GM18870 (cell line): ENCODE results near the gene SLC35B4.
"Not testable (repeated sequence)": the region's sequence is repeated elsewhere in the genome, so short reads cannot be mapped to it uniquely, and the experiment has no call there.

Source experiments
- ATAC-seq: cut with Tn5 transposase; IDR thresholded peaks from one replicate; pipeline ENCODE4 v1.9.1; 2021; ENCODE audit warnings: moderate library complexity; ENCODE audit not compliant: unreplicated experiment

SLC35B4 gene

DNA sequence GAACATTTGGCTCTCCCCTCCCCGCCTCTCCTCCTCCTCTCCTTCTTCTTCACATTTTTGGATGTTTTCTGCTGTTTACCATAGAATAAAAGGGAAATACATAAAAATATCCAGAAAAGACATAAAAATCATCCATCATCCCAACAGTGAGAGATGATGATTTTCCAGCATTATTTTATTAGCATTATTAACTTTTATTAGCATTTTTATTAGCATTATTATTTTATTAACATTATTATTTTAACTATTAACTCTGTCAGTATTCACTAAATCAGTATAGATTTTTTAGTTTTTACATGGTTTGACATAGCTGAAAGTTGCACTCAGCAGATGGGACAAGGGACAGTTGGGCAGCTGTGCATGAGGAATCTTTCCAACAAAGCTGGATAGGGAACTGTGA lies 16.2 kb upstream of the SLC35B4 start:
- no peak for ATAC-seq

DNA sequence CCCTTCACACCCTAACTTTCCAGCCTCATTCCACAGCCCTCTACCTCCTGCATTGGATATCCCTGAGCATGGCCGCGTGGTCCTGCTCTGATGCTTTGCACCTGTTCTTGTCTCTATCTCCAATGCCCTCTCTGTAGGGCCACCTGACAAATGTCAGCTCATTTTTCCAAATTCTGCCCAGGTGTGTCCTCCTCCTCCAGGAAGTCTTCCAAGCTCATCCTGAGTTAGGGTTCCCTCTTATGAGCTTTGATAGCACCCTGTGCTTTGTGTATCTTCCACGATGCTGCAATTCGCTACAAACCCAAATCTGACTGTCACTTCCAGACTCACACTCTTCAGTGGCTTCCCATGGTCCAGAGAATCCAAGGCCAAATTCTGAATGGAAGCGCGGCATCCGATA lies 14.7 kb upstream of the SLC35B4 start:
- no peak for ATAC-seq

DNA sequence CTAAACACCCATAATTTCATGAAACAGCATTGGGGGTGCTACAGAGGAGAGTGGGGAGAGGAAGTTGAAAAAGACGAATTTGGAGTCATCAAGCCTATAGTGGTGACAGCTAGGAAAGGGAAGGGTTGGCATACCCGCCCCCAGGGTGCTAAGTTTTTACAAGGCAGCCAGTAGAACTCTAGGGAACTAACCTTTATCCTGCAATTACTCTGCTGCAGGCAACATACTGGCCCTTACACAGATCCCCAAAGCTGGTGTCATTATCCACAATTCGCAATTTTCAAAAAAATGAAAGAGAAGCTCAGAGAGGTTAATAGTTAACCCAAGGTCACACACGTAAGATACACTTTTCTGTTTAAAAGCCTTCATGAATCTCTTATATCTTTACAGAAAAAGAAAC lies 14.2 kb upstream of the SLC35B4 start:
- no peak for ATAC-seq

DNA sequence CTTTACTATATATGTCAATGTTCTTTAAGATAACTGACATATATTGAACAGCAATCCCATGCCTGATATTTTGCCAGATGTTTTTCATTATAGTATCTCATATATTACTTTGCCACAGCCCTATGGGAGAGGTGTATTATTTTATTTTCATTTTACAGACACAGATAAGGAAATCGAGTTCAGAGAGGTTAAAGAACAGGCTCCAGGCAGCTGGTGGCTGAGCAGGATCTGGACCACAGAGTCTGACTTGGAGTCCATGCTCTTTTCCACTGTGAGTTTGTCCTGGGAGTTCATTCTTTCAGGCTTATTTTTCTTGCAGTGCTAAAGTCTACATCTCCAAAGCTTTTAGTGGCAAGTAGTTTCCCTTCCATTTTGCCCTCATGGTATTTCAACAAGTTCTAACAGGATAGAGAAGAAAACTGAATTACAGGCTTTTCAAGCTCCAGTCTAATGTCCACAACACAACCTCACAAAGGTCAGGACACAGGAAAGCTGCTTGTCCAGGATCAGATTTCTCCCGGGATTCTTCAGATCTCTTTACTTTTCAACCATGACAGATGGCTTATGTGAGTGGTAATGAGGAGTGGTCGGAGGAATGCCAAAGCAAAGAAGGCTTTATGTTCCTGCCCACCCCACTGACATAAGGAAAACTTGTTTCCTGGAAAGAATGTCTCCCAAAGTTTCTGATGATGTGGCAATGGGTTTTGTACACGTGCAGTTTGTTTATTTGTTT lies 13.1 kb upstream of the SLC35B4 start:
- no peak for ATAC-seq

DNA sequence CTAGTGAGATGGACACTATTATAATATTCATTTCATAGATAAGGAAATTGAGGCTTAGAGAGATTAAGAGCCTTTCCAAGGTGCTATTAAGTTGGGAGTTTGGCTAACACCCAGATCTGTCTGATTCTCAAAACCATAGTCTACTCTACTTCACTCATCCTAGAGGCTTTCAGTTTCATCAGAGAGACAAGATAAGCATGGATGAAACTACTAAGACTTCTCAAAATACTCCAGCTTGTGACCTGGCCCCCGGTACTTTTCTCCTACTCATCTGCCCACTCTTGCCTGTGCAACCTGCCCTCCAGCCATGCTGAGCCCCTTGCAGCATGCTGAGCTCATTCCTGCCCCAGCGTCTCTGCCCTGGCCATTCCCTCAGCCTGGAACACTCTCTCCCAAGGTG lies 12.2 kb upstream of the SLC35B4 start:
- no peak for ATAC-seq

DNA sequence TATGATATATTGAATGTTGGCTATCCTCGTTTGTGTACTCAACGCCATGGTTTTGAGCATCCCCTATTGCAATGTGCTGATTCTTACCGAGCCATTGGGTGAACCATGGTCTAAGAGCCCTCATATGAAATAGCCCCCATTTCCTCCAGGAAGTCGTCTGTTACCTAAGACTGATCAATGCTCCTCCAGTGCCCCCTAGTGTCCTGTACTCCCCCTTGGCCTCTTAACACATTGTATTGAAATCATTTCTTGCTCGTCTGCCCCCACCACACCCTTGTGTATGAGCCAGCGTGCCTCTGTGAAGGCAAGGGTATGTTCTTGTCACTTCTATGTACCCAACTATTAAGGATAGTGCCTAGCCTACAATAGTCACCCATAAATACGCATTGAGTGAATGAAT lies 11.2 kb upstream of the SLC35B4 start:
- peak; percentile 43 for ATAC-seq

DNA sequence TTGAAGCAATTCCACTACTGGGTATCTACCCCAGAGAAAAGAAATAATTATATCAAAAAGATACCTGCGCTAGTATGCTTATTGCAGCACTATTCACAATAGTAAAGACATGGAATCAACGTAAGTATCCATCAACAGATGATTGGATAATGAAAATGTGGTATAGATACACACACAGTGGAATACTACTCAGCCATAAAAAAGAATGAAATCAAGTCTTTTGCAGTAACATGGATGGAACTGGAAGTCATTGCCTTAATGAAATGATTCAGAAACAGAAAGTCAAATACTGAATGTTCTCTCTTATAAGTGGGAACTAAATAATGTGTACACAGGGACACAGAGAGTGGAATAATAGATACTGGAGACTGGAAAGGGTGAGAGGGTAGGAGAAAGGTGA lies 7.4 kb upstream of the SLC35B4 start:
- no peak for ATAC-seq

DNA sequence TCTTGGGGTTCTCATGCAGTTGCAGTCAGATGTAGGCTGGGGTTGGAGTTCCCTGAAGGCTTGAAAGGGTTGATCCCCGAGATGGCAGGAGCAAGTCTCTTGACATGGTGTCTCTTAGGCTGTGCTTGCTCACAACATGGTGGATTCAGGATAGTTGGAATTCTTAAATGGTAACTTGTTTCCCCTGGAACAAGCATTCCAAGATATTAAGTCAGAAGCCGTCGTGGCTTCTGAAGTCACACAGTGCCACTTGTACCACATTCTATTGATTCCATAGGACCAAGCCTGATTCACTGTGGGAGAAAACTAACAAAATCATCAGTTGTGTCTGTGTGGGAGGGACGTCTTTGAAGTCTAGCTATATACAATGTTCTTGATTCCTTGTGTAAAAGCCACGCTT lies 3.5 kb upstream of the SLC35B4 start:
- no peak for ATAC-seq

DNA sequence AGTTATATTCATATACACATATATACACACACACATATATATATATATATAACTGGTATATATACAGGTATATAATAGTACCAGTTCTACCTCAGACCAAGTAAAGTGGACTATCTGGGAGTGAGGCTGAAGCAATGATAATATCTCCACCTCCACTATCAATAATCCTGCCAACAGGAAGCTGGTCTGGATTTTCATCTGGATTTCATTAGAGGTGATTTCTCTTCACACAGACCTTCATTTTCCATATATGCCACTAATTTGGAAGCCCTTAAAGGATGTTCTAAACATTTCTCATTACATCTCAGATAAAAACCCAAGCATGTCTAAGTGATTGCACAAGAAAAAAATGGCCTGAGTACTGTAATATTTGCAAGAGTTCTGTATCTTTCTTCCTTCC lies 1.7 kb upstream of the SLC35B4 start:
- no peak for ATAC-seq

DNA sequence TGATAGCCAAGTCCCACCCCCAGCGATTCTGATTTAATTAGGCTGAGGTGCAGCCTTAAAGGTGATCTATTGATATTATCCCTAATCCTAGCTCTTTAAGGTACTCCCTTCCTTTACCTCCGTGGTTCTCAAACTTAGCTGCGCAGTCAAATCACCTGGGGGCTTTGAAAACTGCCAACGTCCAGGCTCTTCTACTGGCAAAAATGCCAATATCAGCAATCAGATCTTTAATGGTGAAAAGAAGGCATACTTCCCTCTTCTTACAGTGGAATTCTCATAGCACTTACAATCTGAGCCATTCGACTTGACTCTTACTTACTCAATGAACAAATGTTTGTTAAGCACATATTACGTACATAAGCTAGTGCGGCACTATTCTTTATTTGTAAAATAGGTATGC lies 704 bp upstream of the SLC35B4 start:
- no peak for ATAC-seq

DNA sequence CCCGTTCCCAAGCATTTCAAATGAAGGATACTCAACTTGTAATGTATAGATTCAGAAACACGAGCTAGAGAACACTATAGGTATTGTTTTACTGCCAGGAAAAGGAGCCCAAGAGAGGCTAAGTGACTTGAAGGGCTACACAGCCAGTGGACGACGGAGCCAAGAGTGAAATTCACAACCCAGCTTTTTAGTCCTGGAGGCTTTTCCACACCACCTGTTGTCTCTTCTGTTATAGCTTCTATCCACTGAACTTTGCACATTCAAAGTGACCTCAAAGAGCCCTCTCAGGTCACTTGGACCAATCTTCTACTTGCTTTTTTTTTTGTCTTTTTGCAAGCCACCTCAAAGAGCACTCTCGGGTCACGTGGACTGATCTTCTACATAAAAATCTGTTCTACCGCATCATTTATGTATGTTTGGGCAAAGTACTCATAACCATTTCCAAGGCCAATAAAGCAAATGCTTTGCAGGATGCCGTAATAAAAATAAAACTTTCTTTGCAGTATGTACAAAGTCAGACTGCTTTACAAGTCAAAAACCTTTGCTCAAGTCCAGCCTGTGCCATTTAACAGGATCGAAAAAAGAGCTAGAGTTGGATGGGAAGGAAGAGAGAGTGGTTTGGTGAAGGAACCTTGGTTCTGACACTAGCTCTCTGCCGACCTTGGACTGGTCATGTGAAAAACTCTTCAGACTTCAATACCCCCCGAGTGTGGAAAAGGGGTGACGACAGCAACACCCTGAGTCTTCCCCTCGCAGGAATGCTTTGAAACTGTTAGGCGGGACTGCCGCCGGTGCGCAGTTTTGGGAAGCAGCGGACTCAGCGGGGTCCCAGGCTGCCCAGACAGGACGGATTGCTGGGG lies 821 bp downstream of the SLC35B4 start:
- no peak for ATAC-seq

DNA sequence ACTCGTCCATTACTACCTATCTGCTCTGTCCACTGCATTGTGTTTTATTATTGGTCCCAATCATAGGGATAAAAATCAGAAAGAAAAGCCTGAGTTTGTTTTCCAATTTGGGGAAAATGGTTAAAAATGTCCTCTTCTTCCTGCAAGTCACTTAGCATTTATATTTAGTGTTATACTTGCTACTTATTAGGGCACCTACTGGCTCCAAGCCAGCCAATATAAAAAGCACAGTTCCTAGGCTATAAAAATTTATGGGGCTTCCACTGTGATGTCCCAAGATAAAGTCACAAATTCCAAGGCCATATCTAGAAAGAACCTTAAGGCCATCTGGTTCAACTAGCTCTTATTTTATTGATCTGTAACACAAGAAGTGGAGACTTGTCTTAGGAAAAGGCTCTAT lies 3.2 kb downstream of the SLC35B4 start:
- no peak for ATAC-seq

DNA sequence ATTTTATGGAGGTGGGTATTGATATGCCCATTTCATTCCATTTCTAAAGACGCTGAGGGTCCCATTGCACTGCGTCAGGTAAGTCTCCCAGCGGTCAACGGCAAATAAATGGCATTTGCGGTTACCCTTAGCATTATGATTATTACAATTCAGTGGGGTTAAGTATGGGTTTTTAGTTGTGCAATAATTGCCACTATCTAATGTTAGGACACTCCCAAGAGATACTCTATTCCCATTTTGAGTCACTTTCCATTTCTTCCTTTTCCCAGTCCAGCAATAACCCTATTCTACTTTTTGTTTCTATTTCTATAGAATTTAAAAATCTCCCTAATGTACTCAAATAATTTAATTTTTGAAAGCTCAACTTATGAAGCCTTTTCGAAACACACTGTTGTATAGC lies 4.0 kb downstream of the SLC35B4 start:
- no peak for ATAC-seq

DNA sequence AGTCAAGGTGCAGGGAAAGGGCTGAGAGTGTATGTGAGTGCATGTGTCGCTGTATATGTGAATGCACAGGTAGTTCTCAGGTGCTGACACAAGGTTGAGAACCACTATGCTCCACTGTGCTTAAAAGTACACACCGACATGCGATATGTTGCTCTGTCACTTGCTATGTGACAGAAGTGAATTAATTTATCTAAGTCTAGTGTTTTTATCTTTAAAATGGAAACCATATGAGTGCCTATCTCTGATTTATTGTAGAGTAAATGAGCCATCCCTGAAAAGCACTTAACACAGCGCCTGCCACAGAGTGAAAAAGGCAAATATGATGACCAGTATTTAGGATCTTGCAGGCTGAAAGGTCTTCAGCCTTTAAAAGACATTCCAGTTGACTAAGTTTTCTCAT lies 4.9 kb downstream of the SLC35B4 start:
- ATAC-seq: no peak

DNA sequence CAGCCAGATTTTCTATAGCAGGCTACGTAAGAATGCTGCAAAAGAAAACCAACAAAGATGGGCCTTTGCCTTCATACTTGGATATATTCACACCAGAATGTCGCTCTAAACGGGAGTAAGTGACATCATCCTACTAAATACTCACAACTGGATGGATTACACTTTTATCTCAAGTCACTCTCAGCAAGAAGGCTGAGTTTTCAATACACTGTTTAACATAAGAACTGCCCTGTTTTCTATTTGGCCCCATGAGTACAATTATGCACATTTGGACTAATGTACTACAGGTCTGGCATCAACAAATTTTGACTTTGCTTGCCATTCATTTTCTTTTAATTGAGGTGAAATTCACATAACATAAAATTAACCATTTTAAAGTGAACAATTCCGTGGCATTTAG lies 8.2 kb downstream of the SLC35B4 start:
- no peak for ATAC-seq

DNA sequence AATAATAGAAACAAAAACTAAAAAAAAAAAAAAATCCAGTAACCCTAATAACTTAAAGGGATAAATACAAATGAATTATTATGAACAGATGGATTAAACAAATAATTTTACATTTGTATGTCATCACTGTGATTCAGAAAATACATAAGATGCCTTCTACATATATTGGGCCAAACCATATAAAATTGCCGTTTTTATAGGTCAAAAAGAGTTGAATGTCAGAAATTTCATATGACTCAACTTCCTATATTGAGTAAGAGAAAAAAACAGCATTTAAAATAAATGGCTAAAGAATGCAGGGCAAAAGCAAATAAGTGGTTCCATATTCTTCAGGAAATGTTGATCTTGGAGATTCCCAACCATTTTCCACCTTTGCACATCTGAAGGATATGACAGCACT lies 9.4 kb downstream of the SLC35B4 start:
- no peak for ATAC-seq

DNA sequence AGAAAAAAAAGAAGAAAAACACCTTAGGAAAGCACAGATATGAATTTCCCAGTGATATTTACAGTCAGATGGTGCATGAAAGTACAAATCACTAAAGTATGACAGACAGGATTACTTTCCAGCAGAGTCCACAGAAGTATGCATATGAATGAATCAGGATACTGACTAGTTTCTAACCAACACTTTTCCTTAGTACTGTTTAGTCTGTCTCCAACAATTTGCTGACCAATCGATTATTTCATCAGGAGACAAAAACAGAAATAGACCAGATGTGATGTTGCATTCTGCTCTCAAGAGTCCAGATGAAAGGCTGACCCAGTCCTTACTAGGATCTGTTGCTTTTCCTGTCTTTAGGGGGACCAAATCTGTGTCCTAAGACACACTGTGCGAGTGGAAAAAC lies 14.6 kb downstream of the SLC35B4 start:
- no peak for ATAC-seq

DNA sequence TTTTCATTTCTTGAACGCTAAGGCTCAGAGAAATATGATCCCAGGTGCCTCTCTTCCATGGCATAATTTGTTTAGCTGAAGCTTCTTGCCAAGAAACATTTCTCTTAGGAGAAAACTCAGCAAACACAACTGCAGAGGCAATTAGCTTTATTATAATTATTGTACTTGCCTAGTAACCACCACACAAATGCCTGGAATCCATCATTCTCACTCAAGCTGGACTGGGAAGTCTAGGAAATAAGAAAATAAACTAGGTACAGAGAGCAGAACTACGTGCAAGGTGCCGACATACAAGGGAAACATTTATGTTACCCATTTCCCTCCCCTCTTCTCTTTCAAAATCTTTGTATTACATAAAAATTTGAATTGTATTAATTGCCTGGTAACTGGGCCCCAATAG lies 15.1 kb downstream of the SLC35B4 start:
- no peak for ATAC-seq

DNA sequence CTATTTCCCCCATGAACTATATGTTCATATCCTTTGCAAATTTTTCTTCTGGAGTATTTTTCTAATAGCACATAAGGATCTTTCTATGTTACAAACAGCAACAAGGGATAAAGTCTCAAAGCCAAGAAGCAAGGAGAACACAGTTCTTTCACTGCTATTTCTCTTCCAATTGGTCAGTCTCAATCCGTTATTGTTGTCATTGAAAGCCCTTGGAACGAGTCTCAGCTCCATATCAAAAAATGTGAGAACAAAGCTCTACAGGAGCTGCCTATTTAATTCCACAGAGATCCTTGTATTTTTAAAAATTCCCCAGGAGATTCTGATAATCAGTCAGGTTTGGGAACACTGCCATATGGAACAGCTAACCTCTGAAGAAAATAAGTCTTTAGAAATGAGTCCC lies 15.7 kb downstream of the SLC35B4 start:
- ATAC-seq: no peak

DNA sequence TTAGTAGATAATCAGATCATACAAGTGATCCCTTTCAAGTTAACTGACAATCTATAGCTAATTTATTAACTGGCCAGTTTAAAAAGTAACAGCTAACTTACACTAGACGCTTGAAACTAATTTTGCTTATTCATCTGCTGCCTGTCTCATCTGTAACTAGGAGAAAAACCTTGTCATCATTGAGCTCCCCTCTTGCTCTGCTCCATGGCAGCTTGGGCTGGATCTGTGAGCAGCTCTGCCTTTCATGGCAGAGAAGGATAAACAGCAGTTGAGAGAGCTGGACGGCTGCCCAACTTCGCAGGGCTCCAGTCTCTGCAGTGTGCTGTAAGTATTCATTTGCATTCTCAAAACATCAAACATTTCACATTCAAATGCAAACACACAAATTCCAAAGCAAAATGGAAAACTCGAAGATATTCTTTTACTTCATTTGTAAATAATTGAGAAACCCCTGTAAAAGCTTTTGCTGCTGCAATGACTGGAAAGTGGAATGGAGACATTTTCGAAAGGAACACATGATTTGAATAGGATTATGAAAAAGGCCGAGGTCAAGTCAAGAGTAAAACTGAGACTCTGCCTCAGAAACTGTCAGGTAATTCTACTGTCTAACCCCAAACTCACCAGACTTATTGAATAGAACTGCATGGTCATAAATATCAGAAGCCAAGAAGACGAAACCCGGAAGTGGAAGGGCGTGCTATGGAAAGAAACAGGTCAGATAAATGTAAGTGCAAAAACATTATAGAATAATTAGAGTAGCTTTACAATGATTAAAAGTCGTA lies 17.6 kb downstream of the SLC35B4 start:
- ATAC-seq: no peak

DNA sequence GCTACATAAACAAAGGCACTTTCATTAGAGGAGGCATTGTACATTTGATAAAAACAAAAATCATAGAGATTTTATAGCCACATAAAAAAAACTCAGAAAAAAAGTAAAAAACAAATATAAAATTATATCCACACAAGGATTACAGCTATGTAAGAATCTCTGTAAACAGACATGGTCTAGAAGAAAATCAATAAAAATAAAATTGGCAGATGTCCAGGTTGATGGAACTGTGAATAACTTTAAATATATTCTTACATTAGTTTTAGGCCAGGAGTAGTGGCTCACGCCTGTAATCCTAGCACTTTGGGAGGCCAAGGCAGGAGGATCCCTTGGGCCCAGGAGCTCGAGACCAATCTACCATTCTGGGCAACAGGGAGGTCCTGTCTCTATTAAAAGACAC lies 19.2 kb downstream of the SLC35B4 start:
- ATAC-seq: no peak

DNA sequence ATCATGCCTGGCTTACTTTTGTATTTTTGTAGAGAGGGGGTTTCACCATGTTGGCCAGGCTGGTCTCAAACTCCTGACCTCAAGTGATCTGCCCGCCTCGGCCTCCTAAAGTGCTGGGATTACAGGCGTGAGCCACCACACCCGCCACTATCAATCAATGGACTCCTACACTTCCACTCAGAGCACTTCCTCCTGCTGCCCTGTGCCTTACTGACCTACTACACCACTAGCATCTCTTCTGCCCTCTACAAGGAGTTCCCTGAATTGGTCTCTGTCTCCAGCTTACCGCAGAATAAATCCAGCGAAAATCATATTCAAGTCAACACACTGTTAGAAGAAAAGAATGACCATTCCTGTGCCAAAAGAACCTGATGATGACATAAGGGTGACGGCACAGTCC lies 20.7 kb downstream of the SLC35B4 start:
- ATAC-seq: not testable (repeated sequence)
